ENCODE measurements around the gene AP2M1.
"Not testable (repeated sequence)": the region's sequence is repeated elsewhere in the genome, so short reads cannot be mapped to it uniquely, and the experiment has no call there.

AP2M1 gene

GRCh38 chr3:184174646-184175492, at the start of gene AP2M1:
Gene AP2M1, plus strand, starts transcription at chr3:184174855. Its CDS starts 2,139 bp downstream, at chr3:184176994.
- peak; percentile 81 to 97 (median 89) for DNase-seq (ENCODE audit: low read depth in 4 of 4, low spot score in 1 of 4)

GRCh38 chr3:184126006-184126405, 48.6 kb upstream of the AP2M1 start:
- no peak for DNase-seq (ENCODE audit: low read depth in 4 of 4, low spot score in 1 of 4)

- no peak for DNase-seq (ENCODE audit: low read depth in 4 of 4, low spot score in 1 of 4)
Measured at GRCh38 chr3:184129012-184129411, 45.6 kb upstream of the AP2M1 start.

GRCh38 chr3:184132945-184133344, 41.7 kb upstream of the AP2M1 start:
- no peak for DNase-seq (ENCODE audit: low read depth in 4 of 4, low spot score in 1 of 4)

GRCh38 chr3:184133840-184134745, 40.6 kb upstream of the AP2M1 start:
- DNase-seq (ENCODE audit: low read depth in 4 of 4, low spot score in 1 of 4): peak in 1 of 4 experiments; percentile 62

GRCh38 chr3:184134746-184135148, 39.9 kb upstream of the AP2M1 start:
- no peak for DNase-seq (ENCODE audit: low read depth in 4 of 4, low spot score in 1 of 4)

GRCh38 chr3:184135149-184135910, 39.3 kb upstream of the AP2M1 start, which contains the start of gene EIF2B5:
Gene EIF2B5, plus strand, starts transcription at chr3:184135358. Its CDS starts 28 bp downstream, at chr3:184135386.
- DNase-seq (ENCODE audit: low read depth in 4 of 4, low spot score in 1 of 4): peak; percentile 64 to 83 (median 76)

- no peak for DNase-seq (ENCODE audit: low read depth in 4 of 4, low spot score in 1 of 4)
Measured at GRCh38 chr3:184135911-184136260, 38.8 kb upstream of the AP2M1 start.

GRCh38 chr3:184140436-184140835, 34.2 kb upstream of the AP2M1 start:
- DNase-seq (ENCODE audit: low read depth in 4 of 4, low spot score in 1 of 4): no peak

- DNase-seq (ENCODE audit: low read depth in 4 of 4, low spot score in 1 of 4): no peak
Measured at GRCh38 chr3:184142199-184142598, 32.5 kb upstream of the AP2M1 start.

GRCh38 chr3:184143327-184143726, 31.3 kb upstream of the AP2M1 start:
- DNase-seq (ENCODE audit: low read depth in 4 of 4, low spot score in 1 of 4): no peak

GRCh38 chr3:184144505-184144904, 30.1 kb upstream of the AP2M1 start:
- no peak for DNase-seq (ENCODE audit: low read depth in 4 of 4, low spot score in 1 of 4)

GRCh38 chr3:184145111-184145524, 29.5 kb upstream of the AP2M1 start:
- no peak for DNase-seq (ENCODE audit: low read depth in 4 of 4, low spot score in 1 of 4)

- no peak for DNase-seq (ENCODE audit: low read depth in 4 of 4, low spot score in 1 of 4)
Measured at GRCh38 chr3:184145751-184146270, 28.8 kb upstream of the AP2M1 start.

GRCh38 chr3:184148076-184148475, 26.6 kb upstream of the AP2M1 start:
- DNase-seq (ENCODE audit: low read depth in 4 of 4, low spot score in 1 of 4): no peak

GRCh38 chr3:184149123-184149522, 25.5 kb upstream of the AP2M1 start:
- no peak for DNase-seq (ENCODE audit: low read depth in 4 of 4, low spot score in 1 of 4)

- DNase-seq (ENCODE audit: low read depth in 4 of 4, low spot score in 1 of 4): not testable (repeated sequence)
Measured at GRCh38 chr3:184149770-184150169, 24.9 kb upstream of the AP2M1 start.

GRCh38 chr3:184154885-184155643, 19.6 kb upstream of the AP2M1 start, which contains the start of gene DVL3:
Gene DVL3, plus strand, starts transcription at chr3:184155377. Its CDS starts 259 bp downstream, at chr3:184155636.
- DNase-seq (ENCODE audit: low read depth in 4 of 4, low spot score in 1 of 4): no peak

GRCh38 chr3:184155644-184156521, 18.8 kb upstream of the AP2M1 start:
- peak in 1 of 4 experiments; percentile 21 for DNase-seq (ENCODE audit: low read depth in 4 of 4, low spot score in 1 of 4)

Data from stimulated activated CD4-positive, alpha-beta T cell treated with anti-CD3 and anti-CD28 coated beads, Interleukin-1b, Interleukin-23, amount 100 ng/mL, for 24 hours (primary cell).